Neuronal stem cell (in vitro differentiated cells): Measurements from ENCODE around the gene FGGY.
"Not testable (repeated sequence)": the region's sequence is repeated elsewhere in the genome, so short reads cannot be mapped to it uniquely, and the experiment has no call there.

Experiments used
- DNase-seq: peaks from one replicate; pipeline ENCODE4 v3.0.0-alpha.2; 2013; ENCODE audit warnings: low spot score
- H2AFZ ChIP-seq: one replicate; pipeline ENCODE4 v1.6.1; 2013; ENCODE audit warnings: mild to moderate bottlenecking, low read length, inconsistent platforms
- H2AK5ac ChIP-seq: 2 replicates; pipeline ENCODE4 v1.6.1; 2013; ENCODE audit warnings: low read depth, mild to moderate bottlenecking, inconsistent platforms, low read length, moderate library complexity, mixed read lengths
- H2BK120ac ChIP-seq: 2 replicates; pipeline ENCODE4 v1.6.1; 2013; ENCODE audit warnings: low read depth, mild to moderate bottlenecking, inconsistent platforms, low read length, moderate library complexity, mixed read lengths
- H2BK12ac ChIP-seq: one replicate; pipeline ENCODE4 v1.6.1; 2013; ENCODE audit warnings: low read length, inconsistent platforms
- H2BK15ac ChIP-seq: 2 replicates; pipeline ENCODE4 v1.6.1; 2013; ENCODE audit warnings: mild to moderate bottlenecking, low read length, inconsistent platforms, mixed read lengths
- H2BK5ac ChIP-seq: one replicate; pipeline ENCODE4 v1.6.1; 2013; ENCODE audit warnings: inconsistent platforms, mild to moderate bottlenecking, low read length, moderate library complexity
- H3K14ac ChIP-seq: one replicate; pipeline ENCODE4 v1.6.1; 2013; ENCODE audit warnings: low read length, inconsistent platforms
- H3K18ac ChIP-seq: 2 replicates; pipeline ENCODE4 v1.6.1; 2013; ENCODE audit warnings: low read length, inconsistent platforms
- H3K23ac ChIP-seq: 2 replicates; pipeline ENCODE4 v1.6.1; 2013; ENCODE audit warnings: low read depth, mild to moderate bottlenecking, mixed read lengths, low read length, inconsistent platforms; ENCODE audit not compliant: poor library complexity
- H3K27ac ChIP-seq: replicated peaks from 3 replicates; pipeline ENCODE4 v1.5.1; 2013; ENCODE audit warnings: low read length, inconsistent platforms
- H3K27me3 ChIP-seq, 3 experiments: 2 replicates each; pipeline ENCODE4 v1.6.1; 2013; ENCODE audit warnings: low read length in 3 of 3, mild to moderate bottlenecking in 2 of 3, inconsistent platforms in 1 of 3, low read depth in 1 of 3, mixed read lengths in 1 of 3, moderate library complexity in 1 of 3; ENCODE audit not compliant: control insufficient read depth in 3 of 3, insufficient read depth in 3 of 3
- H3K36me3 ChIP-seq, 2 donors: replicated peaks in 1 of 2; 2 replicates each; pipeline ENCODE4 v1.6.1; 2013; ENCODE audit warnings: low read length in 2 of 2; ENCODE audit not compliant: control insufficient read depth in 2 of 2, insufficient read depth in 2 of 2
- H3K4ac ChIP-seq: 2 replicates; pipeline ENCODE4 v1.6.1; 2013; ENCODE audit warnings: inconsistent platforms, mild to moderate bottlenecking, low read length, moderate library complexity
- H3K4me1 ChIP-seq, 2 donors: 1 replicate in 1 of 2; 2 replicates in 1 of 2; pipeline ENCODE4 v1.6.1; 2013; ENCODE audit warnings: low read length in 2 of 2, low read depth in 1 of 2; ENCODE audit not compliant: control insufficient read depth in 2 of 2, insufficient read depth in 1 of 2
- H3K4me2 ChIP-seq: one replicate; pipeline ENCODE4 v1.6.1; 2013; ENCODE audit warnings: mild to moderate bottlenecking, low read length, inconsistent platforms; ENCODE audit not compliant: insufficient read depth, poor library complexity, severe bottlenecking
- H3K4me3 ChIP-seq, 2 donors: 2 replicates each; pipeline ENCODE4 v1.5.1; 2013; ENCODE audit warnings: low read length in 2 of 2, mild to moderate bottlenecking in 2 of 2, inconsistent platforms in 1 of 2, moderate library complexity in 1 of 2
- H3K79me1 ChIP-seq: one replicate; pipeline ENCODE4 v1.6.1; 2013; ENCODE audit warnings: low read depth, mild to moderate bottlenecking, inconsistent platforms, low read length, moderate library complexity
- H3K9ac ChIP-seq: one replicate; pipeline ENCODE4 v1.6.1; 2013; ENCODE audit warnings: mild to moderate bottlenecking, low read depth, low read length, inconsistent platforms; ENCODE audit not compliant: poor library complexity
- H3K9me3 ChIP-seq, 2 donors: replicated peaks in 1 of 2; 2 replicates each; pipeline versions ENCODE3 to v1.6.1; 2013; ENCODE audit warnings: low read length in 2 of 2, mild to moderate bottlenecking in 2 of 2, inconsistent platforms in 1 of 2, low read depth in 1 of 2, mixed read lengths in 1 of 2, moderate library complexity in 1 of 2; ENCODE audit not compliant: control insufficient read depth in 2 of 2, insufficient read depth in 1 of 2
- H4K8ac ChIP-seq: one replicate; pipeline ENCODE4 v1.6.1; 2013; ENCODE audit warnings: low read depth, mild to moderate bottlenecking, inconsistent platforms, low read length, moderate library complexity
- H4K91ac ChIP-seq: one replicate; pipeline ENCODE4 v1.6.1; 2013; ENCODE audit warnings: low read length, low read depth, mild to moderate bottlenecking, inconsistent platforms; ENCODE audit not compliant: poor library complexity
- WGBS, 2 donors: extraction: QIAGEN DNeasy Blood & Tissue Kit; methylation state at CpG; one replicate each; pipeline ENCODE4 v1.1.7; 2013; ENCODE audit warnings: missing lambda C conversion rate in 2 of 2, mixed read lengths in 1 of 2; ENCODE audit not compliant: insufficient read length in 2 of 2, insufficient replicate concordance in 1 of 2; ENCODE audit errors: extremely low coverage in 2 of 2; 5-methylcytosine and 5-hydroxymethylcytosine counted together

FGGY gene

GRCh38 chr1:59492500-59492899 lies 195.6 kb downstream of the FGGY start:
- no peak overlapping the region for H3K9ac ChIP-seq
- no CpG with 5 or more reads among the region's 1 CpG for WGBS, 2 donors

GRCh38 chr1:59494145-59494833 lies 197.4 kb downstream of the FGGY start:
- H3K4ac ChIP-seq, result no peak overlapping the region
- H3K4me2 ChIP-seq, result no peak overlapping the region
- H2BK12ac ChIP-seq, result no peak overlapping the region
- DNase-seq, result no peak
- H3K9me3 ChIP-seq, result peaks cover 0 to 8% of the 10 kb centered on the region in 2 donors
- H4K91ac ChIP-seq, result no peak overlapping the region
- H2BK5ac ChIP-seq, result no peak overlapping the region
- H2AK5ac ChIP-seq, result no peak overlapping the region
- no peak overlapping the region for H2BK15ac ChIP-seq
- H3K18ac ChIP-seq, result no peak overlapping the region
- no peak overlapping the region for H3K4me3 ChIP-seq
- no peak overlapping the region for H3K9ac ChIP-seq
- H3K23ac ChIP-seq, result no peak overlapping the region
- H3K4me1 ChIP-seq, result no peaks in the 10 kb centered on the region
- no peaks in the 10 kb centered on the region for H3K79me1 ChIP-seq
- no peak overlapping the region for H3K14ac ChIP-seq
- no peak overlapping the region for H2BK120ac ChIP-seq
- H4K8ac ChIP-seq, result no peak overlapping the region
- H3K36me3 ChIP-seq, result no peaks in the 10 kb centered on the region
- no peak overlapping the region for H3K27ac ChIP-seq
- no peaks in the 10 kb centered on the region for H3K27me3 ChIP-seq
- H2AFZ ChIP-seq, result no peak overlapping the region

More at GRCh38 chr1:59492500-59492899, 195.6 kb downstream of the FGGY start:
- Histone ChIP-seq H3K23ac (no peak overlapping the region), H3K4me2 (no peak overlapping the region), H3K27me3 (no peaks in the 10 kb centered on the region), H2AK5ac (no peak overlapping the region), H3K4me1 (no peaks in the 10 kb centered on the region), H4K91ac (no peak overlapping the region), H3K36me3 (no peaks in the 10 kb centered on the region), H3K27ac (no peak overlapping the region), H2BK120ac (no peak overlapping the region), H2BK12ac (no peak overlapping the region), H2AFZ (no peak overlapping the region), H3K4me3 (no peak overlapping the region), H3K18ac (no peak overlapping the region), H4K8ac (no peak overlapping the region), H2BK5ac (no peak overlapping the region), H3K9me3 (peaks cover 0 to 8% of the 10 kb centered on the region in 2 donors), H3K79me1 (no peaks in the 10 kb centered on the region), H3K14ac (no peak overlapping the region), H2BK15ac (no peak overlapping the region), H3K4ac (no peak overlapping the region)
- DNase-seq, result no peak

DNA sequence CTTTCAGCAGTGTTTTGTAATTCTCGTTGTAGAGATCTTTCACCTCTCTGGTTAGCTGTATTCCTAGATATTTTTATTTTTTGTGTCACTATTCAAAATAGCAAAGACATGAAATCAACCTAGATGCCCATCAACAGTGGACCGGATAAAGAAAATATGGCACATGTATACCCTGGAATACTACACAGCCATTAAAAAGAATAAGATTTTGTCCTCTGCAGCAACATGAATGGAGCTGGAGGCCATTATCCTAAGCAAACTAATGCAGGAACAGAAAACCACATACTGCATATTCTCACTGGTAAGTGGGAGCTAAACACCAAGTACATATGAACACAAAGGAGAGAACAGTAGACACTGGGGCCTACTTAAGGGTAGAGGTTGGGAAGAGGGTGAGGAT lies 199.3 kb downstream of the FGGY start:
- H3K9me3 ChIP-seq, H4K8ac ChIP-seq, H3K4ac ChIP-seq, H3K9ac ChIP-seq, H3K27me3 ChIP-seq, DNase-seq, H2AK5ac ChIP-seq, H3K4me3 ChIP-seq, H4K91ac ChIP-seq, H3K23ac ChIP-seq, H3K4me2 ChIP-seq, H2BK5ac ChIP-seq, H2BK12ac ChIP-seq, H3K27ac ChIP-seq, H3K4me1 ChIP-seq, H3K36me3 ChIP-seq, H3K18ac ChIP-seq, H3K79me1 ChIP-seq, H2AFZ ChIP-seq, H3K14ac ChIP-seq, H2BK120ac ChIP-seq, H2BK15ac ChIP-seq: not testable (repeated sequence)
- no CpG with 5 or more reads among the region's 2 CpGs for WGBS, 2 donors

DNA sequence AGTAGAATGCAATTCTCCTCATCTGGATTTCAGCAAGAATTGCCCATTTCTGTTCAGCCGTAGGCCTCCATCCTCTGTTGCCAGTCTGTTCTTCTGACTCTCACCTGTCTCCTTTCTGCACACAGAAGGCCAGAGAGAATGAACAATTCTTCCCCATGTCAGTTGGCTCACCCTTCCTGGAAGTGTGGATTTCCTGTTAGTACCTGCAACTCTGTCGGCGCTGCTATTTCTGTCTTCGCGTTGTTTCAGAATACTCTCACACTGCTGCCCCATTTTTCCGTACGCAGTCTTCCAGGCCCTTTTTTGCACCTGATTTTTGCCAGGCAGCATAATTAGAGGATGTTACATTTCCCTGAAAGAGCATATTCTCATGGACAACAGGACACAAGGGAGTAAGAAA lies 200.7 kb downstream of the FGGY start:
- H3K4me1 ChIP-seq, result peaks cover 0 to 9% of the 10 kb centered on the region in 2 donors
- H2BK15ac ChIP-seq, result no peak overlapping the region
- no peak overlapping the region for H3K4me3 ChIP-seq
- H3K4me2 ChIP-seq, result no peak overlapping the region
- no peaks in the 10 kb centered on the region for H3K36me3 ChIP-seq
- no peaks in the 10 kb centered on the region for H3K27me3 ChIP-seq
- H4K8ac ChIP-seq, result no peak overlapping the region
- H2BK120ac ChIP-seq, result no peak overlapping the region
- WGBS, 2 donors, result no CpG with 5 or more reads among the region's 7 CpGs
- H4K91ac ChIP-seq, result no peak overlapping the region
- no peak overlapping the region for H2AK5ac ChIP-seq
- no peak overlapping the region for H2AFZ ChIP-seq
- peaks cover 0 to 3% of the 10 kb centered on the region in 2 donors for H3K9me3 ChIP-seq
- H2BK12ac ChIP-seq, result no peak overlapping the region
- no peak overlapping the region for H3K9ac ChIP-seq
- no peak overlapping the region for H2BK5ac ChIP-seq
- H3K14ac ChIP-seq, result no peak overlapping the region
- DNase-seq, result no peak
- H3K18ac ChIP-seq, result no peak overlapping the region
- H3K4ac ChIP-seq, result no peak overlapping the region
- H3K27ac ChIP-seq, result no peak overlapping the region
- H3K23ac ChIP-seq, result no peak overlapping the region
- H3K79me1 ChIP-seq, result no peaks in the 10 kb centered on the region
